Activated CD8-positive, alpha-beta memory T cell treated with anti-CD3 and anti-CD28 coated beads, Interleukin-2, amount 50 U/mL, for 1 hour (primary cell): Measurements from ENCODE around the gene NHSL2.
A peak's percentile ranks its signal among the peaks of the same experiment; 100 is the strongest.

Source experiments
- DNase-seq: peaks from one replicate; pipeline ENCODE4 v3.0.0-alpha.2; 2020; ENCODE audit errors: extremely low read depth

Gene NHSL2

DNA sequence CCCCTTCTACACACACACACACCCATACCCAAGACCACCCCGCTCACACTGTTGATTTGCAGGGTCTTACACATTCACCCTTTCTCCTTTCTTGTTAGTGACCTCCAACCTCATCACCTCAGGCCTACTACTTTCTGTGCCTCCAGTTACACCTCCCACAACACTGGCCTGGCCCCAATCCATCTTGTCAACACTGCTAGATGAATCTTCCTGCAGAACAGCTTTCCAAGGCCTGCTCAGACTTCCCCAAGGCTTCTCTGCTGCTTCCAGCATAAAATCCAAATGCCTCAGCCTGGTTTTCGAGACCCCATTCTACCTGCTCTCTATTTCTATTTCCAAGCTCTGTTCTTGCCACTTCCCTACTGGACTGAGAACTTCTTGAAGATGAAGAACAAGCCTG is 79.9 kb downstream of the NHSL2 start:
- DNase-seq = no peak

GRCh38 chrX:71991164-71991563 is 80.5 kb downstream of the NHSL2 start:
- DNase-seq = no peak

- DNase-seq = peak; percentile 23
Observed at GRCh38 chrX:71992711-71993110, 82.1 kb downstream of the NHSL2 start.

DNA sequence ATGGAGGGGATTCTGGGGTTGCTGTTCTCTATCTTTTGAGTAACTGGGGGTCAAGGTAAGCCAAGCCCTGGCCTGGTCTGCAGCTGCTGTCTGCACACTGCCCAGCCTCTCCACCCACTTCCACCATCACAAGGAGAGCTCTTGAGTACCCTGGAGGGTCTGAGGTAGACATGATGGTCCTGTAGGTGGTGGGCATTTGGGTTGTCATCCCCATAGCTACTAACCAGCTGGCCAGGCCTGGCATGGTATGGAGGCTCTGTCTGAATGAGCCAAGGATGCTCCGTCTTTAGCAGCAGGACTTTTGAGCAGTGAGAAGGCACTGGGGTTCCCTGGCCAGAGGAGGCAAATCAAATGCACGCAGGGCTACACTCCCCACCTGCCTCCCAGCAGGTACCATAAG is 82.7 kb downstream of the NHSL2 start:
- no peak for DNase-seq

DNA sequence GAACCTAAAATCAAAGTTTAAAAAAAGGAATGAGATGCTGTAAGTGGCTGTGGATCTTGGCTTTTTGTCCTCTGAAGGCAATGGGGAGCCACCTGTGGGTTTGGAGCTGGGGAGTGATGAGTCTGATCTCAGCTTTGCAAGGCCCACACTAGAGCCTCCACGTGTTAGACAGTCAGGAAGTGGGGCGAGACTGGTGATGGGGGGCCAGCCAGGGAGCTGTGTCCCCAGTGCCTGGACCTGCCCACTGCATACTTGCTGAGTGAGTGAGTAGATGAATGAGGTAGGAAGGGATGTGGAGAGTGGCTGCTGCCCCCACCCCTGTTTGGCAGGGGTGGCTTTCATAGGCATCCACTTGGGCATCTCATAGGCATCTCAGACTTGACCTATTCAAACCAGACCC is 84.0 kb downstream of the NHSL2 start:
- no peak for DNase-seq

DNA sequence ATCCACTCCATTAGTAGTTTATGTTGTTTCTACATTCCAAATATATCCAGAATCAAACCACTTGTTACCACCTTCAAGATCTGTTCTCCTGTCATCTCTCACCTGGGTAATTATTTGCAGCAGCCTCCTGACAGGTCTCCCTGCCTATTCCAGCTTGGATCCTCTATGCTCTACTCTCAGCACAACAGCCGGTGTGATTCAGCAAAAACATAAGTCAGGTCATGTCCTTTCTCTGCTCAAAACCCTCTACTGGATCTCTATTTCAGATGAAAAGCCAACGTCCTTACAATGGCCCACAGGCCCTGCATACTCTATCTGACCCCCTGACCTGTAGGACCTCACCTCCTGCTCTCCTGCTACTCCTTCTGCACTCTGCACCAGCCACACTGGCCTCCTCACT is 84.5 kb downstream of the NHSL2 start:
- DNase-seq = no peak

DNA sequence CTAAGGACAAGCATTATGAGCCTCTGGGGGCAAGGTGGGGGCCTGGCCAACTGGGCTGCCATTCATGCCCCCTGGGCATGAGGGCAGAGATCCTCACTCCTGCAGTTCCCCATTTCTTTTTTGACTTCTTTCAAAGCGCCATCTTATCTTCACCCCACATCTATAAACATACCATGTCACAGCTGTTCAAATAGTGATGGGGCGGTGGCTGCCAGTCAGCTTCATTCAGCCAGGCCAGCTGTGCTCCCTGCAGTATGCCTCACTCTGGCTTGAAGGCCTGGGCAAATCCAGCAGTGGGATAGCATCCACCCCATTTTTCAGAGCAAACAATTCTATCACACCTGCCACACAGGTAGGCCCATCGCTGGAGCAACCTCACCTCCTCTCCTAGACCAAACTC is 85.5 kb downstream of the NHSL2 start:
- DNase-seq = no peak

DNA sequence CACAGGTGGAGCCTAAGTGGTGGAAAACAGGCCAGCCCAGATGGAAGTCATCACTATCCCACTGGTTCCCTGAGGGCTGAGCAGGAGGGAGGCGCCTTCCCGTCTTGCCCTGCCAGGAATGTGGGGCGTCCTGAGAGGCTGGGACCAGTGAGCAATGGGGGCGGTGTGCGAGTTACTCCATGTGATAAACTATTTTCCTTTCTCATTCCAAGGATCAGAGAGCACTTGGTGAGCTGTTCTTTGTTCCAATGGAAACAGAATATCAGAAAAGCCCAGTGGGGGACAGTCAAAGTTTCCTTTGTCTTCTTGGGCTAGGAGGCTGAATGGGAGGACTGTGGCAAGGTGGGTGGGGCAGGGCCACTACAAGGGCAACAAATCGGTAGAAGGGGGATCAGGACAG is 86.2 kb downstream of the NHSL2 start:
- no peak for DNase-seq

DNA sequence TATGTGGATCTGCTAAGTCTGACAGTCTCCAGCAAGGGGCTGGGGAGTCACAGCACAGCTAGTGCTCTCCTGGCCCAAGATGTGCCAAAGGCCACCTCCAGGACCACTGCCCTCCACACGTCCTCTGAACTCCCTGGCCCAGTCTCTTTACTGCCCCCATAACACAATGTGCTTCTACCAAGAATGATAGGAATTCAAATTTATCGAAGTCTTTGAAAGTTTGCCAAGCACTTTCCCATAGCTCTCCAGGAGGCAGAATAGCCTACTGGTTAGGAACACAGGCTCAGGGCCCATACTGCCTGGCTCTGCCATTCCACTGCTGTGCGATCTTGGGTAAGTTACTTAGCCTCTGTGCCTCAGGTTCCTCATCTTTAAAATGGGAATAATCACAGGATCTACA is 86.7 kb downstream of the NHSL2 start:
- DNase-seq = no peak

DNA sequence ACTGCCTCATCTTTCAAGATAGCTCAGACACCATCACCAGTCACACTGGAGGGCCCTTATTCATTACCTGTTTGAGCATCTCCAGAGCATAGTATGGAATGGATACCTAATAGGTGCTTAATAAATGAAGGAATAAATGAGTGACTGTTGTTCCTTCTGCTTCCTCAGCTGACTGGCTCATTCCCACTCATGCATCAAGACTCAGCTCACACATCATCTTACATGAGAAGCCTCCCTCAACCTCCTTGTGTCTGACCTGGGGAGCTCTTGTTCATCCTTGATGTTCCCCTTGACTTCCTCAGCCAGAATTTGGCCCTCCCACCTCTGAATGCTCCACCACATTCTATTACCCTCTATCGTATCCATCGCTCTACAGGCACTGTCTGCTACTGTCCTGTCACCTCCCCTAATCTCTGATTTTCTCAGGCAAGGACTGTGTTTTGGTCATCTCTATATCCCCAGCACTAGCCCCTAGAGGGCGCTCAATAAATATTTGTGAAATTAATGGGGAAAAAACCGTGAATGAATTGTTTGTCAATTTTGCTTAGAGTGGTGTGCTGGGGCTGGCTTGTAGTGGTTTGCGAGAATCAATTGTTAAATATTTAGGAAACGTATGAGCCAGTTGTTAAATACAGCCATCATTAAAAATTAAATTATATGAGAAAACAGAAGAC is 88.3 kb downstream of the NHSL2 start:
- DNase-seq = no peak

GRCh38 chrX:71999535-71999934 is 88.9 kb downstream of the NHSL2 start:
- DNase-seq = no peak

- DNase-seq = no peak
Observed at GRCh38 chrX:72001471-72001870, 90.8 kb downstream of the NHSL2 start.

GRCh38 chrX:72001906-72002305 is 91.3 kb downstream of the NHSL2 start:
- DNase-seq = no peak

- DNase-seq = no peak
Observed at GRCh38 chrX:72002875-72003274, 92.2 kb downstream of the NHSL2 start.

DNA sequence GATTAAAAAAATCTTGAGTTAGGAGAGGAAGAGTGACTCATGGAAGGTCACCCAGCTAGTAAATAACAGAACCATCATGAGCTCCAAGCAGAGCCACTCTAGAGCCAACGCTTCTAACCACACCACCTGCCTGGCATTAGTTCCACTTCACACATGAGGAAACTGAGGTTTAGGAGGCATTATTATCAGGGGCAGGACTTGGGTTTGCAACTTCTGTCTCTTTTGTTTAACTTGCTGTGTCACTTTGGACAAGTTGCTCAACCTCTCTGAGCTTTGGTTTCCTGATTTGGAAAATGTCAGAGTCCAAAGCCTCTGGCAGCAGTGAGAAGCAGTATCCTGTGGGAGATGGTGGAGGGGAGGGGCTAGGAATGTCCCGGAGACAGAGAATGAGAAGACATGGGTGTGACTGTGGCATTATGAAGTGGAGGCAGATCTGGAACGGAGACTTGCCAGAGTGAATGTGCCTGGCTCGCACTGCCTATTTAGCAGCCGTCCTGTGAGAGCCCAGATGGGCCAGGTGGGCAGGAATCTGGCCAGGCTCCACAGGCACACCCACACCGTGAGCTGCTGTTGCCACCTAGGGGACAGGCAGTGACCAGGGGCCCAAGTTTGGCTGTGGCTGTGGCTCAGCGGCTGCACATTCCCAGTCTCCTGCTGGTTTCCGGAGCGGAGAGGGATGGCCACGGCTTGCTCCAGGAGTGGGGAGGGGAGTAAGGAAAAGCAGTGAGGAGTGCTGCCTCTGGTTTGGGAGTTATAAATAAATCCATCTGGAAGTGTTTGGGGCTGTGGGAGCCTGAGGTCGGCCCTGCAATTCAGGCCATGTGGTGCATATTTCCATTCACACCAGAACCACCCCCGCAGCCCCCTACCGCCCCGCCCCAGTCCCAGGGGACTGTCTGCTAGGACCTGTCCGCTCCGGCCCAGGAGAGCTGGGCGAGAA is 93.4 kb downstream of the NHSL2 start:
- DNase-seq = no peak

DNA sequence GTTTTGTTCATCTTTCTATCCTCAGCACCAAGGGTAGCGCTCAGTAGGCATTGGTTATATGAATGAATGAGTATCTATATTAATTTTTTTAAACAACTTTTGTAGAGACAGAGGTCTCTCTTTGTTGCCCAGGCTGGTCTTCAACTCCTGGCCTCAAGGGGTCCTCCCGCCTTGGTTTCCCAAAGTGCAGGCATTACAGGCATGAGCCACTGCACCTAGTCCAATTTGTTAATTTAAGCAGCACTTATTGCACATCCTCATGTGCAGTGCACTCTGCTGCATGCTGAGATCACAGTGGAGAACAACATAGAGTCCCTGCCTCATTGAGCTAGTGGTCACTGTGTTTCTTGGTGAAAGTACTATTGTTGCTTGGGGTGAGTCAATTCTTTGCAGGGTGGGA is 94.4 kb downstream of the NHSL2 start:
- DNase-seq = no peak

DNA sequence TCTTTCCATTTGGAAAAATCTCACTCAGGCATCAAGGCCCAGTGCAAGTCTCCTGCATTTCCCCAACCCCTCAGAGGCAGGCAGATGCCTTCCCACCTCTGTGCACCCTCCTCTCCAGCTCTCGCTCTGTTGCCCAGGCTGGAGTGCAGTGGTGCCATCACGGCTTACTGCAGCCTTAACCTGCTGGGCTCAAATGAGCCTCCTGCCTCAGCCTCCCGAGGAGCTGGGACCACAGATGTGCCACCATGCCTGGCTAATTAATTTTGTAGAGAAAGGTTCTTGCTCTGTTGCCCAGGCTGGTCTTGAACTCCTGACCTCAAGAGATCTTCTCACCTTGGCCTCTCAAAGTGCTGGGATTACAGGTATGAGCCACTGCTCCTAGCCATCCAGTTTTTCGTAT is 95.8 kb downstream of the NHSL2 start:
- DNase-seq = no peak

GRCh38 chrX:72009731-72010130 is 99.1 kb downstream of the NHSL2 start:
- DNase-seq = no peak

DNA sequence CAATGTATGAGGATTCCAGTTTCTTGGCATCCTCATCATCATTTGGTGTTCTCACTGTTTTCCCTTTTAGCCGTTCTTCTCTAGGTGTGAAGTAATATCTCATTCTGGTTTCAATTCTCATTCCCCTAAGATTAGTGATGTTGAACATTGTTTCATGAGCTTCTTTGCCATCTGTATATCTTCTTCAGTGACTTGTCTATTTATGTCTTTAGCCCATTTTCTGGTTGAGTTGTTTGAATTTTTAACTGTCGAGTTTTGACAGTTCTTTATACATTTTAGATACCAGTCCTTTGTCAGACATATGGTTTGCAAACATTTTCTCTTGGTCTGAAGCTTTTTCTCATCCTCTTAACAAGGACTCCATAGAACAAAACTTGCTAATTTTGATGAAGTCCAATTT is 101.1 kb downstream of the NHSL2 start:
- DNase-seq = no peak

GRCh38 chrX:72015383-72015782 is 104.7 kb downstream of the NHSL2 start:
- DNase-seq = no peak

DNA sequence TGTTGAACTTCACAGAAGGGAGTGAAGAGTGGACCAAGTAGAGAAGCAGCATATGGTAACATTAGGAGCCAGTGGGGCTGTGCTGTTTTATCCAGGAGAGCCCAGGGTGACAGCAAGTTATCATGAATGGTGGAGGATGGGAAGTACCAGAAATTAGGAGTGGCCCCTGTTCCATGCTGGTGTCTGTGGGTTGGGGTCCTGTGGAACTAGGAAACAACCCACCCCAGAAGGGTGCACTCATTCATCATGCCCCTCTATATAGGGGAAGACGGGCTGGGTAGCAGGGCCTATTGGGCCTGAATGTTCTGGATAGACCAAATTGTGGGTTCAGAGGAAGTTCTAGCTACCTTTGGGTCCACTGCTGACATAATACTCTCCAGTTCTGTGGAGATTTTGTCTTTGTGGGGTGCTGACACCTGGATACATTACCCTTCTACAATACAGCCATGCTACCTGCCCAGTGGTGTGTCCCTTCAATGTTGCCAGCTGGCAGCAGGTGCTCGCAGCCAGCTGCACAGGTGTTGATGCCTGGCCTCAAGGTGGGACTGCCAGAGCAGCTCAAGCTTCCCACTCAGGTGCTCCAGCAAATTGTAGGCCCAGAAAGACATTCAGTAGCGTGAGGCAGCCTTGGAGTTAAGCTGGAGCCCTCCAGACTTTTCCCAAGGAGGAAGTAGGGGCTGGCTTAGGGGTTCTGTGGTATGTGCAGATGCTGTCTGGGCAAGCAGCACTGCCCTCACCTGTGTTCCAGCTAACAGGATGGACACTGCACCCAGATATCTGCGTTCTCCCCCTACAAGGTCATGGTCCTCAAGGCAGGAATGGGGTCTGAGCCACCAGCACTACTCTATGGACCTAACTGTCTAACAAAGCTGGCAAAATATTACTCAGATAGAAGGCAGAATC is 106.5 kb downstream of the NHSL2 start:
- DNase-seq = no peak
